RWPE1 (cell line): ENCODE data around the gene GPX3.

Experiments used
- CTCF ChIA-PET: fragments of 350-600 bp; sonication (Branson Sonifier 250); formaldehyde crosslinking; extraction: SDS; loops from one replicate; lab custom pipeline; 2021; lab: Yijun Ruan, JAX
- POLR2A ChIA-PET: fragments of 400-600 bp; formaldehyde crosslinking; extraction: SDS; loops from one replicate; lab custom pipeline; 2020; ENCODE audit warnings: antibody characterized with exemption; ENCODE audit not compliant: low non-redundant PET; lab: Yijun Ruan, JAX
- DNase-seq: peaks from one replicate; pipeline ENCODE4 v3.0.0; 2012; ENCODE audit warnings: low spot score
- H3K27ac ChIP-seq: fragments of 450-650 bp; 2 replicates; pipeline ENCODE4 v1.5.1; 2017
- CTCF ChIP-seq: fragments of 450-650 bp; conservative IDR thresholded peaks from 2 replicates; pipeline ENCODE4 v1.5.1; 2017; ENCODE audit warnings: low read depth, mild to moderate bottlenecking

Gene GPX3

GRCh38 chr5:151024440-151025249 is 4.3 kb downstream of the GPX3 start:
- H3K27ac ChIP-seq: peak overlapping the region; percentile 83
- no peak for DNase-seq
- TF ChIP-seq CTCF: no peak
- CTCF ChIA-PET: interaction anchor here (0.6 to 2.2 kb wide), 3 partner anchors 23 to 142 kb away, joined by 3 to 11 read pairs (median 5); no protein-coding TSS in a partner anchor
- POLR2A ChIA-PET: no interaction called here

- no peak for TF ChIP-seq CTCF
- H3K27ac ChIP-seq: no peak overlapping the region
- ChIA-PET CTCF (interaction anchor here (0.6 to 2.2 kb wide), 3 partner anchors 23 to 142 kb away, joined by 3 to 11 read pairs (median 5); no protein-coding TSS in a partner anchor), POLR2A (no interaction called here)
- no peak for DNase-seq
Measured at GRCh38 chr5:151025250-151025606, 4.8 kb downstream of the GPX3 start.

GRCh38 chr5:151026088-151026487 is 5.7 kb downstream of the GPX3 start:
- POLR2A ChIA-PET: interaction anchor here (0.6 kb wide), 1 partner anchor 23 kb away, joined by 6 read pairs; no protein-coding TSS in a partner anchor
- TF ChIP-seq CTCF: no peak
- DNase-seq: no peak
- CTCF ChIA-PET: interaction anchor here (0.6 to 2.2 kb wide), 2 partner anchors 15 to 89 kb away, joined by 3 to 11 read pairs; no protein-coding TSS in a partner anchor
- H3K27ac ChIP-seq: no peak overlapping the region

- no peak for TF ChIP-seq CTCF
- ChIA-PET CTCF (interaction anchor here (2.2 kb wide), 1 partner anchor 89 kb away, joined by 11 read pairs; no protein-coding TSS in a partner anchor), POLR2A (no interaction called here)
- DNase-seq: no peak
- no peak overlapping the region for H3K27ac ChIP-seq
Measured at GRCh38 chr5:151026679-151027078, 6.3 kb downstream of the GPX3 start.

GRCh38 chr5:151027961-151028479 is 7.6 kb downstream of the GPX3 start:
- H3K27ac ChIP-seq: no peak overlapping the region
- ChIA-PET CTCF (interaction anchor here (0.6 to 1.5 kb wide), 3 partner anchors 26 to 247 kb away, joined by 4 to 6 read pairs (median 4); no protein-coding TSS in a partner anchor), POLR2A (interaction anchor here (0.5 kb wide), 1 partner anchor 334 kb away, joined by 3 read pairs; no protein-coding TSS in a partner anchor)
- TF ChIP-seq CTCF: no peak
- no peak for DNase-seq

- no peak for TF ChIP-seq CTCF
- no peak overlapping the region for H3K27ac ChIP-seq
- POLR2A ChIA-PET: no interaction called here
- no peak for DNase-seq
- CTCF ChIA-PET: interaction anchor here (1.5 kb wide), 1 partner anchor 27 kb away, joined by 4 read pairs; no protein-coding TSS in a partner anchor
Measured at GRCh38 chr5:151028717-151029116, 8.3 kb downstream of the GPX3 start.
